GM19455 (cell line): ENCODE measurements around the gene P2RY6.
"Not testable (repeated sequence)": the region's sequence is repeated elsewhere in the genome, so short reads cannot be mapped to it uniquely, and the experiment has no call there.

Source experiments
- ATAC-seq: cut with Tn5 transposase; IDR thresholded peaks from one replicate; pipeline ENCODE4 v1.9.1; 2021; ENCODE audit not compliant: unreplicated experiment

Gene P2RY6, protein sequence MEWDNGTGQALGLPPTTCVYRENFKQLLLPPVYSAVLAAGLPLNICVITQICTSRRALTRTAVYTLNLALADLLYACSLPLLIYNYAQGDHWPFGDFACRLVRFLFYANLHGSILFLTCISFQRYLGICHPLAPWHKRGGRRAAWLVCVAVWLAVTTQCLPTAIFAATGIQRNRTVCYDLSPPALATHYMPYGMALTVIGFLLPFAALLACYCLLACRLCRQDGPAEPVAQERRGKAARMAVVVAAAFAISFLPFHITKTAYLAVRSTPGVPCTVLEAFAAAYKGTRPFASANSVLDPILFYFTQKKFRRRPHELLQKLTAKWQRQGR

GRCh38 chr11:73271936-73272679, at the start of gene P2RY6:
Gene P2RY6 (plus strand): TSS chr11:73272338. CDS start chr11:73296519, 24,181 bp downstream.
- ATAC-seq = no peak

DNA sequence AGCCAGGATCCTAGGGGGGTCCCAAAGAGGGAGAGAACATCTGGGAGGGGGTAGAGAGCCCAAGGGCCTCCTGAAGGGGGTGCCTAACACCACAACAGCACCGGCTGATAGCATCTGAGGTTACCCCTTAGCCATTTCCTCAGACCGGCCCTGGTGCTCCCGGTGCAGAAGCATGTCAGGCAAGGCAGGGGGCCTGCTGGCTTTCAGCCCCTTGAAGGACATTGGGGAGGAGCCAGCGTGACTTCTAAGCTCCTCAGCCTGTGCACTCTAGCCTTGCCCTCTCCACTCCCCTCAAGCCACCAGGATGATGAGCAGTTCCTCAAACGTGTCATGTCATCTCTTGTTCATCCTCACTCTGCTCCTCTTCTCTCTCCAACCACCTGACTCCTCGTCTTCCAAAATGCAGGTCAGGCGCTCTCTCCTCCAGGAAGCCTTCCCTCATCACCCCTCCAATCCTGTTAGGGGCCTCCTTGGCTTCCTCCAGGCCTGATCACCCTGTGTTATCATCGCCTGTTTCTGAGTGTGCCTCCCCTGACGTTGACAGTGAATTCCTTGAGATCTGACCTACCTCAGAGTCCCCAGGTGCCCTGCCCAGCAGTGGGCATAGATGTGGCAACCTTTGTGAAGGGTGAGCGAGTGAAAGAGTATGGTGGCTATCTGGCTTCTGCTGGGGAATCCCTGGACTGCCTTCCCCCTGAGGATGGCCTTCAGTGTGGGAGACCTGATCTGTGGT, 48.0 kb upstream of the P2RY6 start:
- ATAC-seq = no peak

DNA sequence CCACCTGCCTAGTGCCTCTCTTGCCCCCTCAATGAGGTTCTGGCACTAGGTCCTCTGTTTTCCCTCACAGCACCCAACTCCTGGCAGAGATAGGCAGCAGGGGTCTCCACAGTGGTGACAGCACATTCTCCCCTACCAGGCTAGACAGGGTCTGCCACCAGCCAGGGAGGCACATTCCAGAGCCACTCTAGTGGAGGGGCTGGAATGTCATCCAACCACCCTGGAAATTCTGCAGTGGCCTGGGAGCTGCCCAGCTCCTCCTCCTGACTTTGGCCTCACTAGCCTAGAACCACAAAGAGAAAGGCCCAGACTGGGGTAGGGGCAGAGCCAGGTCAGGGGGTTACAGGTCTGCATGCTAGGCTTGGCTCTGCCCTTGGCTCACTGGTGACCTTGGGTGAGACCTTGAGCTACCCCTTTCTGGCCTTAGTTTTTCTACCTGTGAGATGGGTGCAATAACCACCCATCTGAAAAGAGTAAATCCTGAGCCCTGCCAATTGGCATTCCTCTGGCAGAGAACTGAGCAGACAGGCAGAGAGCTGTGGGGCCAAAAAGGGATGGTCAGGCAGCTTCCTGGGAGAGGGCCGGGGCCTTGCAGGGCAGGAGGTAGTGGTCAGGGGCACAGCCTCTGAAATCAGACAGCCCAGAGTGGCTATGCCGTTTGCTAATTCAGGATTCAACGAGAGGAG, 47.0 kb upstream of the P2RY6 start:
- no peak for ATAC-seq

DNA sequence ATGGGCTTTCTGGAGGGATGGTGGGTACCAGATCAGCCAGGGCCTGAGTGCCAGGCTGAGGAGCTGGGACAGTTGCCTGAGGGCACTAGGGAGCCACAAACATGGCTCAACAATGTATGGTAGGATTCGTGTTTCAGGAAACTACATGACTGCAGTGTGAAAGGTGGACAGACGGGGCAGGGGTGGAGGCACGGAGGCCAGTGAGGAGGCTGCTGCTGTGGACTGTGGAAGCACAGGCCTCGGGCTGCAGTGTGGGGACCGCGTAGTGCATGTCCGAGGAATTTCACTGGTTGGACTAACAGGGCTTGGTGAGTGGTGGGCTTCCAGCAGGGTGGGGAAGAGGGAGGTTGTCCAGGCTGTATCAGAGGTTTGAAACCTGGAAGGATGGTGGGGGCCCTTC, 46.3 kb upstream of the P2RY6 start:
- no peak for ATAC-seq

- ATAC-seq = no peak
Observed at GRCh38 chr11:73226297-73227006, 45.7 kb upstream of the P2RY6 start.

DNA sequence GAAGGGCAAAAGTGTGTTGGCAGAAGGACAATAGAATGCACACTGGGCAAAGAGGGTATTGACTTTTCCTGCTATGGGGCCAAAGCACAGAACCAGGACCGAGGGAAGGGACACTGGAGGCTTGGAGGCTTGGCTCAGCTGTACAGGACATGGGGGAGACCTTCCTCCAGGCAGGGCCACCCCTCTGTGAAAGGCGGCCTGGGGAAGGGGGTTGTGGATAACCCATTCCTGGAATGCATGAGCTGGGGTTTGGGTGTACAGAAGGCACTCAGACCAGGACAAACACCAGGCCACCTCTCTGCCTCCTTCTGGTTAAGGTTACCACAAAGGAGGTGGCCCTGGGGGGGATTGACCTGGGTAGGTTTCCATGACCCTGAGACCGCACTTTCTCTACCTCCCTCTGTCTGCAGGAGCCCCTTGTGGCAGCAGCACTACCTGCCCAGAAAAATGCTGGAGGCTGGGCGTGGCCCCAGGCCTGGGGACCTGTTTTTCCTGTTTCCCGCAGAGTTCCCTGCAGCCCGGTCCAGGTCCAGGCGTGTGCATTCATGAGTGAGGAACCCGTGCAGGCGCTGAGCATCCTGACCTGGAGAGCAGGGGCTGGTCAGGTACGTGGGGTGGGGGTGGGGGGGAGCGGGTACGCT, 44.4 kb upstream of the P2RY6 start:
- ATAC-seq = no peak

DNA sequence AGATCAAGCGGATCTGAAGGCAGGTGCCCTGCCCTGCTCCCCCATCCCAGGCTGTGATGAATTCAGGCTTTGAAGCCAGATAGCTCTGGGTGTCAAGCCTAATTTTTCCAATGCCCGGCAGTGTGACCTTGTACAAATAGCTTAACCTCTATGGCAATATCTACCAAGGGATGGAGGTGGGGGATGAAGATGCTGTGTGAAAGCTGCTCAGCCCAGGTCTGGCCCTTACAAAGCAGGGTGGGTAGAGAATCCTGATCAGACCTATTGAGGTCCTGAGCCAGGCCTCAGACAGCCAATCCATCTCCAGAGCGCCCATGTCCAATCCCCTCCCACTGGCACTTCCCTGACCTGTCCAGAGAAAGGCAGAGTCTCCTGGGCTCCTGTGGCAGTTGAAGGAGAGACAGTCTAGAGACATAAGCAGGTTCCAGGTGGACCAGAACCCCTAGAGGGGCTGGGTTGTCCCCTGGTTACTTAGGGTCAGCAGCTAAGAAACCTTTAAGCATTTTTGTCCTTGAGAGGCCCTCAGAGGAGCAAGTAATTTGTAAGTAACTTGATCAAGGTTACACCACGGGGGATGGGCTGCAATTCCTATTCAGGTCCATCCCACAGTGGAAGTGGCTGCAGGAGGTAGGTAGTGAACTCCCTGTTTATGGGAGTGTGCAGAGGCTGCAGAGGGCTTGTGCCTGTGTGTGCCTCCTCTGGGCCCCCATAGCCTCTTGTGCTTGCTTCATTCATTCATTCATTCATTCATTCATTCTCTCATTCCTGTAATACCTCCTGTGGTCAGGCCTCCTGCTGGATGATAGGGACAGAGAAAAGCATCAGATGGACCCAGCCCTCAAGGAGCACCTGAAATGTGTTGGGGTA, 43.6 kb upstream of the P2RY6 start:
- ATAC-seq = no peak

DNA sequence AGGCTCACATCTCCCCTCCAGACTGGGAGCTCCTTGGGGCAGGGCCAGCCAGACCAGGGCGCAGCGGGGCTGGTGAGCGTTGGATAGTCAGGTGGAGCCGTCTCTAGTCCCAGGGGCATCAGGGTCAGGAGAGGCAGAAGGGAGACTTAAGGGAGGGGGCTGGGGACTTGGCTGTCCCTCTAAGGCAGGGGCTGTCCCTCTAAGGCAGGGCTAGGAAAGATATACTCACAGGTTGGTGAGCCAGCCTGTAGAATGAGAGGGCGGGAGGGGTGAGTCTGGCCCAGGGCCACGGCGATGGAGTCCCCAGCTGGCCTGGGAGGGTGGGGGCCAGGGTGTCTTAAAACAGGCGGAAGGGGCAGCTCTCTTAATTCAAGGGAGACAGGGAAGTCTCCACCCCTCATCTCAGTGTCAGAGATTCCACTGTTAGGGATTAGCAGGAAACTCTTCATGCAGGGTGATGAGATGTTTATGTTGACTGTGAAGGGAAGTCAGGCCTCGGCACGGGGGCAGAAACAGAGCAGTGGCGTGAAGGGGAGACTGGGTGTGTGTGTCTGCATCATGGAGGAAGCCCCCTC, 42.7 kb upstream of the P2RY6 start:
- no peak for ATAC-seq

DNA sequence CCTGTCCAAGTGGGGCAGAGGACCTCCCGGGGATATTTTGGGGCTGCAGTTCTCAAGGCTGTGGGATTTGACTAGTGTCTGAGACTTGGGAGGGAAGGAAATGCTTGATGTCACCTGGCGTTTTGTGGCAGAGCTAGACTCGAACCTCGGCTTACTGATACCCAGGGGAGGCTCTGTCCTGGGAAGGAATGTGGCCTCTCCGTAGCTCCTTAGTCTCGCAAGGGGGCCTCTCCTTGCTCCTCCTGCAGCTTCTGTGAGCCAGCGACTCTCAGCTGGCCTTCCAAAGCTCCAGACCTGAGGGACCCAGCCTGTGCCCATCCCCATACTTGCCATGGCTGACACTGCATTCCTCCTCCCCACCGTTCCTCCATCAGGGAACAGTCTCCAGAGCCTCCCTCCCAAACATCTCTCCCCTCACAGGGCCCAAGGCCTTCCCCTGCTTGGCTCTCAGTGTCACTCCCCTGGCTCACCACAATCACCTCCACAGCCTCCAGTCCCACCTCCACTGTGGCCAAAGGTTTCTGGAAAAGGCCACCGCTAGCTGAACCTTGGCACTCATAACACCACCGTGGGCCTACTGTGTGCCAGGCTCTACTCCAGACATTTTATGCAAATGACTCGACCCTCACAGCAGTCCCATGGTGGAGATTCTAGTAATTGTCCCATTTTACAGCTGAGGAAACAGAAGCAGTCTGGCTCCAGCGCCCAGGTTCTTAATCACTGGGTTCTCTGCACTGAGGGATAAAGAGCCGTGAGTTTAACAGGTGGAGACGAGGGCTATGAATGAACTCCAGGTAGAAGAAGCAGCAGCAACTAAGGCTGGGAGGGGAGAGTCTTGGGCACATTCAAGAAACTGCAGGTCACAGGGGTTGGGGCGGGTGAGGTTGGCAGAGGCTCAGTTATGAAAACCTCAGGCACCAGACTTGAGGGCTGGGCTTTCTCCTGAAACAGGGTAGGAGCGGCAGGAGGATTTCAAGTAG, 42.0 kb upstream of the P2RY6 start:
- ATAC-seq = no peak

DNA sequence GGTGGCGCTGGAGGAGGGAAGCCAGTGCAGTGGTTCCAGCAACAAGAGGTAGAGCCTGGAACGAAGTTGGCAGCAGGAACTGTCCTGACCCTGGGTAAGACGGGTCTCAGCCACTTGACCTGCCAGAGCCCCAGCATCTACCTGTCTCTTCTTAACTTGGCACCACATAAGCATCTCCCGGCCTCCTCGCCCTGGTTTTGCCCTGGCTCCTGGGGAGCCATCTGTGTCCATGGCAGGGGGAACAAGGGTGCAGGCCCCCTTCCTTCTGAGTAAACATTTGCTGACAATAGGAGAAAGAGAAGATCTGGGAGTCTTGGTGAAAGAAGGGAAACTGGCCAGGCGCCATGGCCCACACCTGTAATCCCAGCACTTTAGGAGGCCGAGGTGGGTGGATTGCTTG, 41.2 kb upstream of the P2RY6 start:
- ATAC-seq = no peak

GRCh38 chr11:73232487-73232886, 39.7 kb upstream of the P2RY6 start:
- ATAC-seq = not testable (repeated sequence)

- ATAC-seq = no peak
Observed at GRCh38 chr11:73233211-73233610, 38.9 kb upstream of the P2RY6 start.

GRCh38 chr11:73233692-73234470, 38.3 kb upstream of the P2RY6 start:
- ATAC-seq = no peak

- no peak for ATAC-seq
Observed at GRCh38 chr11:73234471-73235181, 37.5 kb upstream of the P2RY6 start.

- no peak for ATAC-seq
Observed at GRCh38 chr11:73235236-73235786, 36.8 kb upstream of the P2RY6 start.

- no peak for ATAC-seq
Observed at GRCh38 chr11:73236205-73236765, 35.9 kb upstream of the P2RY6 start.
